BLaER1 (cell line): Measurements from ENCODE around the gene MTMR10.

Source experiments
- H3K27ac ChIP-seq: shearing (Covaris generic); formaldehyde crosslinking; 2 replicates; pipeline ENCODE4 v1.8.1; 2022
- H3K27me3 ChIP-seq: shearing (Covaris generic); formaldehyde crosslinking; 2 replicates; pipeline ENCODE4 v1.8.1; 2022
- H3K36me3 ChIP-seq: shearing (Covaris generic); formaldehyde crosslinking; 2 replicates; pipeline ENCODE4 v1.8.1; 2022
- H3K4me1 ChIP-seq: shearing (Covaris generic); formaldehyde crosslinking; 2 replicates; pipeline ENCODE4 v1.8.1; 2022
- H3K4me2 ChIP-seq: shearing (Covaris generic); formaldehyde crosslinking; 2 replicates; pipeline ENCODE4 v1.8.1; 2022
- H3K4me3 ChIP-seq: shearing (Covaris generic); formaldehyde crosslinking; 2 replicates; pipeline ENCODE4 v1.8.1; 2022
- H3K9ac ChIP-seq: shearing (Covaris generic); formaldehyde crosslinking; 2 replicates; pipeline ENCODE4 v1.8.1; 2022
- H3K9me3 ChIP-seq: shearing (Covaris generic); formaldehyde crosslinking; 2 replicates; pipeline ENCODE4 v1.8.1; 2022
- H4K20me1 ChIP-seq: shearing (Covaris generic); formaldehyde crosslinking; 2 replicates; pipeline ENCODE4 v1.8.1; 2022
- Cebpa-rat ChIP-seq: shearing (Covaris generic); IDR thresholded peaks from 2 replicates; pipeline ENCODE4 v1.8.1; 2022

MTMR10 gene

DNA sequence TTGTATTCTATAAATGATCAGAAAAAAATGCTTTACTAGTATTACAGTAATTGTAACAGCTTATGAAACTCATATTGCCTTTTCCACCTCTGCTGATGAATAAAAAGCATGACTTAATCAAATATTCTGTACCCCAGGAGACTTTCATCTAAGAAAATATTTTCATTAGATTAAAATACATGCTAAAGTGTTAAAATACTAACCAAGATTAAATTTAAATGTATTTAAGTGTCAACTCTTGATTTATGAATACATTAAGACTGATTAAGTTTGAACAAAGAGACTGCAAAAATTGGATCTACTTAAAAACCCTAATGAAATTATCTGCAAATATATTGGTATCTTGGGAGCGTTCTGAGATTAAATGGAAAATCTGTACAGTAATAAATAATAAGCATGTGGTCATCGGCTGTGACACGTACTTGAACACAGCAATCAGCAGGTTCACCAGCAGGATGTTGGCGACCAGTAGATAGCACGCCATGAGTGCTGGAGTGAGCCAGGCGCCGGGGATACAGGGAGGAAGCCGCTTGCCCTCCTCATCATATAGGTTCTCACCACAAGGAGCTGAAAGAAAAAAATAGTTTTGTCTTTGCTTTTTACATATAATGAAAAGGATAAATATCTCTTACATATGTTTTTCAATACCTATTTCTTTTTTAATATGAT is 36.6 kb upstream of the MTMR10 start:
- no peaks in the 10 kb centered on the region for H3K4me1 ChIP-seq
- H3K36me3 ChIP-seq: no peaks in the 10 kb centered on the region
- H4K20me1 ChIP-seq: no peaks in the 10 kb centered on the region
- no peaks in the 10 kb centered on the region for H3K9me3 ChIP-seq
- H3K27ac ChIP-seq: no peak overlapping the region
- no peak for TF ChIP-seq Cebpa-rat
- no peak overlapping the region for H3K4me2 ChIP-seq
- no peaks in the 10 kb centered on the region for H3K27me3 ChIP-seq
- H3K4me3 ChIP-seq: no peak overlapping the region
- H3K9ac ChIP-seq: no peak overlapping the region

- Histone ChIP-seq H3K4me2 (no peak overlapping the region), H4K20me1 (no peaks in the 10 kb centered on the region), H3K9me3 (no peaks in the 10 kb centered on the region), H3K4me1 (no peaks in the 10 kb centered on the region), H3K9ac (no peak overlapping the region), H3K4me3 (no peak overlapping the region), H3K27ac (no peak overlapping the region), H3K27me3 (no peaks in the 10 kb centered on the region), H3K36me3 (no peaks in the 10 kb centered on the region)
- TF ChIP-seq Cebpa-rat: no peak
Measured at GRCh38 chr15:31025996-31026395, 34.6 kb upstream of the MTMR10 start.

DNA sequence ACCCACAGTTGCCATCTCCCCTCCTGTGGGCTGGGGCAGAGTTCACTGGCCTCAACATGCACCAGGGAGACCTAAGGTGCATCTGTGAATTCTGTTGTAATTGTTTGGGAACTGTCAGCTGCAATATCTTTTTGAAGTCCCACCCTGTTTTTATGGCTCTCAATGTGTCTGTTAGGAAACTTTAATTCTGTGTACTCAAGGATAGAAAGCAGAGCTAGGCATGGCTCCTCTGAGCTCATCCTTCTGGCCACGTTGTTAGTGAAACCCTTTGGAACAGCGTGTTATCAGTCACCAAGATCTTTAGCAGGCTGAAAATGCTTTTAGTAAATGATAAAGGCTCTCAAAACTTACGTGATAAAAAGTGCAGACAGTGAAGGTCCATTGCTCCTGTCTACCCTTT is 33.6 kb upstream of the MTMR10 start:
- H3K4me1 ChIP-seq: no peaks in the 10 kb centered on the region
- H3K36me3 ChIP-seq: no peaks in the 10 kb centered on the region
- H3K9ac ChIP-seq: no peak overlapping the region
- no peaks in the 10 kb centered on the region for H3K9me3 ChIP-seq
- no peak overlapping the region for H3K4me3 ChIP-seq
- TF ChIP-seq Cebpa-rat: no peak
- H3K27me3 ChIP-seq: no peaks in the 10 kb centered on the region
- H3K27ac ChIP-seq: no peak overlapping the region
- no peaks in the 10 kb centered on the region for H4K20me1 ChIP-seq
- no peak overlapping the region for H3K4me2 ChIP-seq

GRCh38 chr15:31024330-31024729 is 32.9 kb upstream of the MTMR10 start:
- no peak overlapping the region for H3K9ac ChIP-seq
- no peak overlapping the region for H3K4me3 ChIP-seq
- H3K9me3 ChIP-seq: no peaks in the 10 kb centered on the region
- H3K36me3 ChIP-seq: no peaks in the 10 kb centered on the region
- no peaks in the 10 kb centered on the region for H3K4me1 ChIP-seq
- no peaks in the 10 kb centered on the region for H4K20me1 ChIP-seq
- TF ChIP-seq Cebpa-rat: no peak
- H3K27ac ChIP-seq: no peak overlapping the region
- H3K27me3 ChIP-seq: no peaks in the 10 kb centered on the region
- H3K4me2 ChIP-seq: no peak overlapping the region

- no peak for TF ChIP-seq Cebpa-rat
- Histone ChIP-seq H3K27me3 (no peaks in the 10 kb centered on the region), H3K27ac (no peak overlapping the region), H3K36me3 (no peaks in the 10 kb centered on the region), H4K20me1 (no peaks in the 10 kb centered on the region), H3K9ac (no peak overlapping the region), H3K4me3 (no peak overlapping the region), H3K4me1 (no peaks in the 10 kb centered on the region), H3K9me3 (no peaks in the 10 kb centered on the region), H3K4me2 (no peak overlapping the region)
Measured at GRCh38 chr15:31023841-31024240, 32.4 kb upstream of the MTMR10 start.

GRCh38 chr15:31021067-31021665 is 29.7 kb upstream of the MTMR10 start:
- Histone ChIP-seq H3K4me1 (peaks cover 4% of the 10 kb centered on the region; the same call in 1 of the 2 replicates), H3K9ac (no peak overlapping the region), H3K27ac (no peak overlapping the region), H3K36me3 (no peaks in the 10 kb centered on the region), H3K4me2 (no peak overlapping the region), H3K4me3 (no peak overlapping the region), H3K9me3 (no peaks in the 10 kb centered on the region), H4K20me1 (no peaks in the 10 kb centered on the region), H3K27me3 (no peaks in the 10 kb centered on the region)
- TF ChIP-seq Cebpa-rat: no peak

- Histone ChIP-seq H3K4me2 (no peak overlapping the region), H3K4me3 (no peak overlapping the region), H3K9ac (no peak overlapping the region), H3K27me3 (no peaks in the 10 kb centered on the region), H3K27ac (no peak overlapping the region), H3K4me1 (peaks cover 8% of the 10 kb centered on the region; the same call in 1 of the 2 replicates), H3K36me3 (no peaks in the 10 kb centered on the region), H3K9me3 (no peaks in the 10 kb centered on the region), H4K20me1 (no peaks in the 10 kb centered on the region)
- no peak for TF ChIP-seq Cebpa-rat
Measured at GRCh38 chr15:31020542-31020941, 29.1 kb upstream of the MTMR10 start.

- Histone ChIP-seq H3K9ac (no peak overlapping the region), H3K27ac (no peak overlapping the region), H3K4me3 (no peak overlapping the region), H4K20me1 (no peaks in the 10 kb centered on the region), H3K36me3 (no peaks in the 10 kb centered on the region), H3K9me3 (no peaks in the 10 kb centered on the region), H3K27me3 (no peaks in the 10 kb centered on the region), H3K4me1 (peaks cover 11% of the 10 kb centered on the region), H3K4me2 (no peak overlapping the region)
- no peak for TF ChIP-seq Cebpa-rat
Measured at GRCh38 chr15:31019986-31020385, 28.6 kb upstream of the MTMR10 start.

- Histone ChIP-seq H3K36me3 (no peaks in the 10 kb centered on the region), H3K9me3 (peaks cover 9% of the 10 kb centered on the region), H3K4me3 (no peak overlapping the region), H4K20me1 (no peaks in the 10 kb centered on the region), H3K27ac (no peak overlapping the region), H3K9ac (no peak overlapping the region), H3K4me2 (no peak overlapping the region), H3K27me3 (no peaks in the 10 kb centered on the region), H3K4me1 (peaks cover 30% of the 10 kb centered on the region)
- no peak for TF ChIP-seq Cebpa-rat
Measured at GRCh38 chr15:31017311-31017710, 25.9 kb upstream of the MTMR10 start.

- TF ChIP-seq Cebpa-rat: no peak
- no peaks in the 10 kb centered on the region for H3K27me3 ChIP-seq
- H3K4me2 ChIP-seq: no peak overlapping the region
- H3K27ac ChIP-seq: no peak overlapping the region
- no peaks in the 10 kb centered on the region for H3K36me3 ChIP-seq
- no peak overlapping the region for H3K9ac ChIP-seq
- H4K20me1 ChIP-seq: no peaks in the 10 kb centered on the region
- H3K4me1 ChIP-seq: peaks cover 30% of the 10 kb centered on the region
- no peak overlapping the region for H3K4me3 ChIP-seq
- peaks cover 16% of the 10 kb centered on the region for H3K9me3 ChIP-seq
Measured at GRCh38 chr15:31016446-31016915, 25.1 kb upstream of the MTMR10 start.
